IPS-15b (cell line): Measurements from ENCODE around the gene NTF3.

ENCODE experiments used
- H3K27me3 ChIP-seq: one replicate; pipeline ENCODE4 v1.6.1; 2013; ENCODE audit warnings: low read length; ENCODE audit not compliant: control insufficient read depth, insufficient read depth
- H3K36me3 ChIP-seq: one replicate; pipeline ENCODE4 v1.6.1; 2013; ENCODE audit warnings: low read length; ENCODE audit not compliant: control insufficient read depth, insufficient read depth
- H3K4me1 ChIP-seq: one replicate; pipeline ENCODE4 v1.6.1; 2013; ENCODE audit warnings: mild to moderate bottlenecking, low read length; ENCODE audit not compliant: control insufficient read depth, insufficient read depth
- H3K4me3 ChIP-seq: one replicate; pipeline ENCODE4 v1.5.1; 2013; ENCODE audit warnings: low read depth, low read length
- H3K9ac ChIP-seq: one replicate; pipeline ENCODE4 v1.6.1; 2013; ENCODE audit warnings: low read depth, mild to moderate bottlenecking, low read length
- H3K9me3 ChIP-seq: one replicate; pipeline ENCODE4 v1.6.1; 2013; ENCODE audit warnings: mild to moderate bottlenecking, low read length; ENCODE audit not compliant: control insufficient read depth, insufficient read depth

The NTF3 gene

GRCh38 chr12:5407034-5407856 lies 24.7 kb upstream of the NTF3 start:
- no peak overlapping the region for H3K4me3 ChIP-seq
- H3K4me1 ChIP-seq = no peaks in the 10 kb centered on the region
- H3K9ac ChIP-seq = no peak overlapping the region
- no peaks in the 10 kb centered on the region for H3K36me3 ChIP-seq
- no peaks in the 10 kb centered on the region for H3K27me3 ChIP-seq
- no peaks in the 10 kb centered on the region for H3K9me3 ChIP-seq

GRCh38 chr12:5409619-5410018 lies 22.3 kb upstream of the NTF3 start:
- Histone ChIP-seq H3K27me3 (no peaks in the 10 kb centered on the region), H3K36me3 (no peaks in the 10 kb centered on the region), H3K9ac (no peak overlapping the region), H3K4me3 (no peak overlapping the region), H3K4me1 (no peaks in the 10 kb centered on the region), H3K9me3 (no peaks in the 10 kb centered on the region)

- Histone ChIP-seq H3K9ac (no peak overlapping the region), H3K27me3 (no peaks in the 10 kb centered on the region), H3K9me3 (no peaks in the 10 kb centered on the region), H3K36me3 (no peaks in the 10 kb centered on the region), H3K4me3 (no peak overlapping the region), H3K4me1 (no peaks in the 10 kb centered on the region)
Measured at GRCh38 chr12:5416571-5416970, 15.3 kb upstream of the NTF3 start.

GRCh38 chr12:5417500-5417899 lies 14.4 kb upstream of the NTF3 start:
- Histone ChIP-seq H3K9me3 (no peaks in the 10 kb centered on the region), H3K4me3 (no peak overlapping the region), H3K27me3 (no peaks in the 10 kb centered on the region), H3K36me3 (no peaks in the 10 kb centered on the region), H3K9ac (no peak overlapping the region), H3K4me1 (no peaks in the 10 kb centered on the region)

- no peaks in the 10 kb centered on the region for H3K9me3 ChIP-seq
- H3K4me1 ChIP-seq = peaks cover 20% of the 10 kb centered on the region
- H3K36me3 ChIP-seq = no peaks in the 10 kb centered on the region
- H3K4me3 ChIP-seq = peak overlapping the region; percentile 45
- peak overlapping the region; percentile 17 for H3K9ac ChIP-seq
- peaks cover 44% of the 10 kb centered on the region for H3K27me3 ChIP-seq
Measured at GRCh38 chr12:5428332-5429221, 3.3 kb upstream of the NTF3 start.

- Histone ChIP-seq H3K4me3 (peak overlapping the region; percentile 45), H3K4me1 (peaks cover 26% of the 10 kb centered on the region), H3K9me3 (no peaks in the 10 kb centered on the region), H3K9ac (no peak overlapping the region), H3K36me3 (no peaks in the 10 kb centered on the region), H3K27me3 (peaks cover 58% of the 10 kb centered on the region)
Measured at GRCh38 chr12:5429741-5430557, 2.0 kb upstream of the NTF3 start.

GRCh38 chr12:5430641-5431603 lies 986 bp upstream of the NTF3 start:
- H3K9ac ChIP-seq = no peak overlapping the region
- peak overlapping the region; percentile 45 for H3K4me3 ChIP-seq
- H3K4me1 ChIP-seq = peaks cover 27% of the 10 kb centered on the region
- peaks cover 68% of the 10 kb centered on the region for H3K27me3 ChIP-seq
- H3K9me3 ChIP-seq = no peaks in the 10 kb centered on the region
- H3K36me3 ChIP-seq = no peaks in the 10 kb centered on the region

- no peak overlapping the region for H3K9ac ChIP-seq
- H3K9me3 ChIP-seq = no peaks in the 10 kb centered on the region
- peaks cover 20% of the 10 kb centered on the region for H3K4me1 ChIP-seq
- H3K4me3 ChIP-seq = peak overlapping the region; percentile 45
- peaks cover 91% of the 10 kb centered on the region for H3K27me3 ChIP-seq
- H3K36me3 ChIP-seq = no peaks in the 10 kb centered on the region
Measured at GRCh38 chr12:5433081-5433844, 1.4 kb downstream of the NTF3 start.

GRCh38 chr12:5433845-5434646 lies 2.1 kb downstream of the NTF3 start:
- Histone ChIP-seq H3K36me3 (no peaks in the 10 kb centered on the region), H3K4me3 (peak overlapping the region; percentile 45), H3K9ac (no peak overlapping the region), H3K27me3 (peaks cover 91% of the 10 kb centered on the region), H3K4me1 (peaks cover 13% of the 10 kb centered on the region), H3K9me3 (no peaks in the 10 kb centered on the region)
